HG03457 (cell line): ENCODE data around the gene PAX7.

ENCODE experiments used
- ATAC-seq: cut with Tn5 transposase; IDR thresholded peaks from one replicate; pipeline ENCODE4 v1.9.1; 2021; ENCODE audit warnings: moderate number of reproducible peaks; ENCODE audit not compliant: unreplicated experiment

PAX7 gene

GRCh38 chr1:18640228-18641004 lies 9.8 kb downstream of the PAX7 start:
- ATAC-seq = no peak

GRCh38 chr1:18641005-18641941 lies 10.6 kb downstream of the PAX7 start:
- no peak for ATAC-seq

- ATAC-seq = no peak
Observed at GRCh38 chr1:18642278-18643095, 11.8 kb downstream of the PAX7 start.

- no peak for ATAC-seq
Observed at GRCh38 chr1:18643154-18644012, 12.7 kb downstream of the PAX7 start.

- ATAC-seq = no peak
Observed at GRCh38 chr1:18644013-18644399, 13.4 kb downstream of the PAX7 start.

GRCh38 chr1:18644446-18644845 lies 13.8 kb downstream of the PAX7 start:
- no peak for ATAC-seq

GRCh38 chr1:18644973-18645746 lies 14.5 kb downstream of the PAX7 start:
- ATAC-seq = no peak

GRCh38 chr1:18645747-18646090 lies 15.1 kb downstream of the PAX7 start:
- no peak for ATAC-seq

GRCh38 chr1:18646091-18646785 lies 15.6 kb downstream of the PAX7 start:
- ATAC-seq = no peak

GRCh38 chr1:18646786-18647410 lies 16.3 kb downstream of the PAX7 start:
- no peak for ATAC-seq

GRCh38 chr1:18647681-18648214 lies 17.1 kb downstream of the PAX7 start:
- no peak for ATAC-seq

GRCh38 chr1:18649693-18650370 lies 19.2 kb downstream of the PAX7 start:
- no peak for ATAC-seq

- ATAC-seq = no peak
Observed at GRCh38 chr1:18651713-18652112, 21.1 kb downstream of the PAX7 start.

- no peak for ATAC-seq
Observed at GRCh38 chr1:18652791-18653190, 22.1 kb downstream of the PAX7 start.

GRCh38 chr1:18653367-18653766 lies 22.7 kb downstream of the PAX7 start:
- no peak for ATAC-seq

- no peak for ATAC-seq
Observed at GRCh38 chr1:18653916-18654315, 23.3 kb downstream of the PAX7 start.

- no peak for ATAC-seq
Observed at GRCh38 chr1:18654599-18654998, 24.0 kb downstream of the PAX7 start.
